Measurements from ENCODE around the gene KIF26B.
"Not testable (repeated sequence)": the region's sequence is repeated elsewhere in the genome, so short reads cannot be mapped to it uniquely, and the experiment has no call there.

The KIF26B gene

DNA sequence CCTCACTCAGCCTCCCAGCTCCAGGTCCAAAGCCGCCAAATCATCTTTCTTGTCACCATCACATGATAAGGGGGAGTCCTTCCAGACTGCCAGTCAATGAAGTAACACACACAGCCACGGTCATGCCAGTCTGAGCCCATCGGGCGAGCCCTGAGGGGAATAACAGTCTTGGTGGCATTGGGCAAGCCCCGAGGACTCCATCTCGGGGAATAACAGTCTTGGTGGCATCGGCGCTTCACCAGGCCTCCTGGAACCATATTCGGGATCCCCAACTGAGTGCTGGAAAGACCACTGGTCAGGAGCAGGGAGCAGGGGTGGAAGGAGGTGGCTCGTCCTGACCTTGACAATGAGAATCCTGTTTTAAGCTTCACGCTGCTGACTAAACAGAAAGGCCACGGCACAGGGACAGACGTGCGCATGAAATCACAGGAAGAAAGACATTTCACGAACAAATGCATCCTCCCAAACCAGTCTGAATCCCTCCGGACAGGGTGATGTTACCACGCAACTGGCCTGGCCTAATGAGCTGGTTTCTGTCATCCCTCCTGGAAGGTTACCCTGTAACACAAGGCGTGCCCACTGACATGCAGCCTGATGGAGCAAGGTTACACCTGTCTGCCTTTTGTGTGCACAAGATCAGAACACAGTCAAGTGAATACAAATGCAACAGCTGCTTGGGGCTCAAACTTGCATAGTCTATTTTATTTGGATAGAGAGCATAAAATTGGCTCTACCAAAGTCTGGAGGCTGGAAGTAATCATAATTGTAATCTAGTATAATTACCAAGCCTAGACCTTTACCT, 517.4 kb downstream of the KIF26B start:
- no peak for DNase-seq

DNA sequence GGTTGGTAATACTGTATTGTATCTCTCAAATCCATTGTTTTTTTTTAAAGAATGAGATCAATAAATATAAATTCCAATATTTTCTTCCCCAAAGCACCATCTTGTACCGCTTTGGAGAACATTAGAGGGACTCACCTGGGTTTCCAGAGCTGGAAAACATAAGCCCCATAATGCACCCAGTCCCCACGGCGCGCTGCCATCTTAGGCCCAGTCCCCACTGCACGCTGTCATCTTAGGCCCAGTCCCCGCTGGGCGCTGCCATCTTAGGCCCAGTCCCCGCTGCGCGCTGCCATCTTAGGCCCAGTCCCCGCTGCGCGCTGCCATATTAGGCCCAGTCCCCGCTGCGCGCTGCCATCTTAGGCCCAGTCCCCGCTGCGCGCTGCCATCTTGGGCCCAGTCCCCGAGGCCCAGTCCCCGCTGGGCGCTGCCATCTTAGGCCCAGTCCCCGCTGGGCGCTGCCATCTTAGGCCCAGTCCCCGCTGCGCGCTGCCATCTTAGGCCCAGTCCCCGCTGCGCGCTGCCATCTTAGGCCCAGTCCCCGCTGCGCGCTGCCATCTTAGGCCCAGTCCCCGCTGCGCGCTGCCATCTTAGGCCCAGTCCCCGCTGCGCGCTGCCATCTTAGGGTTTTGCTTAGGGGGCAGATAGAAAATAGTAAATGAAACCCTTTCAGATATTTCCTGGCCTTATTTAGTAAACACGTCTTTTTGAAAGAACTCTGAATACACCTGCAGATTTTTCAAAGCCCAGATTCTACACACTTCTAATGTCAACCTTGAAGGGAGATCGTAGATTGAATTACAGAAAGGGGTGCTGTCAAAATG, 518.3 kb downstream of the KIF26B start:
- not testable (repeated sequence) for DNase-seq

DNA sequence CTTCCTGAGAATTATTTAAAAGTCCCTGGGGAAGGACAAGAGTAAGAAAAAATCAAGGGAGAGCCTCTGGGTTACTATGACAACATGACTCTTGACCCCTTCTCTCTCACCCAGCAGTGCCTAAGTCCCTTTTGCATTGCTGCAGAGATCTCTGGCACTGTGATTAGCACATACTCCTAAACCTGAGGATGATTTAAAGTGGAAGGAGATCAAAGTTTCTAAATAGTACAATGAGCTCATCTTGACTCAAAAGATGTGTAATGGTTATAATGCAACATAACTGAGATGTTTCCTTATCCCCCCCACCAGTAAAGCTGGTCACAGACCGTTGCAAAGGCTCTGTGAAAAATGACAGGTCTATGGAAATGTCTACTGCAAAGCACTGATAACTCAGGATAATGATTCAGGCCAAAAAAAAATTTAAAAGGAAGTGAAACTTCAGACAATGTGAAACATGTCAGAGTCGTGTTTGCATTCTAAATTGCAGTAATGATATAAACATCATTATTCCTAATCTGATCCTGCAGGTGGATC, 519.2 kb downstream of the KIF26B start:
- no peak for DNase-seq

DNA sequence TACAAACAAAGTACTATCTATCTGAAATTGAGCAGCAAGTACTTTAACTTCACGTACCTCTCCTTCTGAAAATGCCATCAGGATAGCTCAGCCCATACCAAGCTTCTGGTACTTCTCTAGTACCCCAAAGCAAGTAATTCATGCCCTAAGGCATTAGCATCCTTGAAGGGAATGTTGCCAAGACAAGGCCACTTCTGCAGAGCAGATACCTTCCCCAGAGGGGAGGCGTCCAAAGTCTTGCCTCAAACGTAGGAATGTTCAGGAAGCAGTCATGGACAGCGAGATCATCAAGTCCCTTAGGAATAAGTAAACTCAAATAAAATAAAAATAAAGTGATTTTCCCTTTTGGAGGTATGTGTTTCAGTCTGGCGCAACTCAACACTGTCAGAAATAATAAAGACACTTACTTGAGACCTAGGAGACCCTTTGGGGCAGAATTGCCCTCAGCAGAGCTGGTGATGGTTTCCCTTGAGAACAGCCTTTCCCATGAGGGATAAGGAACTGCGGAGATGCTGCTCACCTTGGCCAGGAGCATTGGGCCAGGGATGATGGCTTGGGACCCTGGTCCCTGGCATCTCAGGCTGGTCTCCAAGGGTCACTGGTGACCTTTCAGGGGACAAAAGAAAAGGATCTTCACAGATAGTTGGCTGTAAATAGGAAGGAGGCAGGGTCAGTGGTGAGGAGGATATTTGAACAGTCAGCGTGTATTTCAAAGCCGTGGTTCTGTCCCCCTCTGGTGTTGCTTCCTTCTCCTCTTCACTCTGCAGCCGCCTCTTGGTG, 522.9 kb downstream of the KIF26B start:
- DNase-seq = no peak

DNA sequence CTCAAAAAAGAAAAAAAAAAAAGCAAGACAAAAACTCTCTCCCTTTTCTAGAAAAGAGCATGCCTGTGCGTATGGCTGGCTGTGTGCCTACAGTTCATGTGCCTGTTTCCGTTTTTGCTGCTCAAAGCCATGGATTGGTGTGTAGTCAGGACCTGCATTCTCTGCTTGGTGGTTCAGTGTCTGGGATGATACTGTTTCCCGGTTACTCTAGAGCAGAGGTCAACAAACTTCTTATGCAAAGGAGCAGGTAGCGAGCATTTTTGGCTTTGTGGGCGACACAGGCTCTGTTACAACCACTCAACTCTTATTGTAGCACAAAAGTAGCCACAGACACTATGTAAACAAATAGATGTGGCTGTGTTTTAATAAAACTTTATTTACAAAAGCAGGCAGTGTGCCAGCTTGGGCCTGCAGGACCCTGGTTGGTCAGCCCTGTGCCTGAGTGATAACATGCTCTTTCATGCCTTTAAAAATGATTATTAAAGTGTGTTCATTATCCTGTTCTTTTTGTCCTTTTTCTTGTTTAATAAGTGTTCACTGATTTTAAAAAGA, 524.2 kb downstream of the KIF26B start:
- DNase-seq = no peak

DNA sequence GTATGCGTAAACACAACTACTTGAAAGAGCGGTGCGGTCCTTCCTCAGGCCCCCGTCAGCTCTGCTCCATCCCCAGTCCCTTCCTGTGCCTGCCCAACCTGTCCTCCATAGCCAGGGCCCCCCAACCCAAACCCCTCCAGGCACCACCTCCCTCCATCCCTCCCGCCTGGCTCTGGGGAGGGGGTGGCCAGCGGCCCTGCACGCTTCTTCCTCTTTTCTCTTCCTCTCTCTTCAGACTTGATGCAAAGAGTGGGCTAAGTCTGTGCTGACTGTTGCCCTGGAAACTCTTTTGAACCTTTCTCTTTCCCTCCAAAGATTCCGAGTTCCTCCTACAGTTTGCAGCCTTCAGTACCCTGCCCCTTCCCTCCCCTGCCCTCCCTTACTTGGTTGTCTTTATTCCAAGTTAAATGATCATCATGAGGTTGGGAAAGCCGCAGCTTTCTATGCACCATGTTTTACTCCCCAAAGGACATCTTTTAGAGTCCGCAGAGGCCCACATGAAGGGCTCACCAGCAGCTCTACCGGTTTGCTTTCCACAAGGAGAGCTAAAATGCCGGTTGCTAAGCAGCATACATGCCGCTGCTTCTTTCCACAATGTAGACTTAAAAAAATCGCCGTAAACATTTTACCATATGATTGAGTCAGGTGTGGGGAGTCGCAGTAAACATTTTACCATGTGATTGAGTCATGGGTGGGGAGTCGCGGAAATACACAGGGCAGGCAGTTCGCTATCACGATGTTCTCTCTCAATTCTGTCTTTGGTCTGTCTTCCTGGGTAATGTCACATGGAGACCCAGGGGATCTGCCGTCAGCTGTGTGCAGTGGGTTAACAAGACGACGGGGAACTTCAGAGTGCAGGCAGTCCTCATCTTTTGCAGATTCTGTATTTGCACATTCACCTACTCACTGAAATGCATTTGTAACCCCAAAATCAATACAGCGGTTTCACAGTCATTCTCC, 525.3 kb downstream of the KIF26B start:
- DNase-seq = no peak

DNA sequence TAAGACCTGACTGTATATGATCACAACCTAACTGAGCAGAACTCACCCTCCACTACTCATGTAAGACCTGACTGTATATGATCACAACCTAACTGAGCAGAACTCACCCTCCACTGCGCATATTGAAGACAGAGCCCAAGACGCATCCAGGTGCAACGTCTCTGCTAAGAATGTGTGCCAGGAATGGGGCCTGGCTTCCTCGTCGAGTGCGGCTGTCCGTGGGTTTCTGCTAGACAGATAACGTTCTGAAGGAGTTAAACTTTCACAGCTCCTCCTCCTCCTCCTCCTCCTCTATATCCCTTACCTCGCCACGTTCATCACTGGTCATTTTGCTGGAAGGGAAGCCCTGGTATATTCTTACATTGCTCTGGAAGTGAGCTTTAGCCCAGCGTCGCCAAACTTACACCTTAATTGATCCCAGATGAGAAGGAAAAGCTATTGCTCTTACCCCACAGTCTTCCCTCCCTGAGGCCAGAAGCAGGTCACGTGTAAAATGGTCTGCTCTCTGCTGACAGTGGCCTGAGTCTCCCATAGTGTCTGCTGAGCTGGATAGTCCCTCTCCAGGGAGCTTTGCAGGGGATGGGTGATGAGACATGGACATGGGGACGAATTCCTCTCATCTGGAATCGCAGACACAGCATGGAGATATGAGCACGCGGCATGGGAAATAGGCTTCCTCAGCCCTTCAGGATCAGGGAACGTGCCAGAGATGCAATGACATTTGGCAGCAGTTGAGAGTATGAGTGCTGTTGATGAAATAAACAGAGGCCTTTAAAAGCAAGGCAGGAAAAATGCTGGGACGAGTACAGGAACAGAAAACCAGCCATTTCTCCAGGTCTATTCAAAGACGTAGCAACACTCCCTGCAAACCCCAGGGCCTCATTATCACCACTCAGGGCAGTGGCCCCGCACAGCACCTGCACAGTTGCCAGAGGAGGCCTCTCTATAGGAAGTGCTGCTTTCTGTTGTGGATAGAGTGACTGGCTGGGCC, 528.1 kb downstream of the KIF26B start:
- DNase-seq = no peak

DNA sequence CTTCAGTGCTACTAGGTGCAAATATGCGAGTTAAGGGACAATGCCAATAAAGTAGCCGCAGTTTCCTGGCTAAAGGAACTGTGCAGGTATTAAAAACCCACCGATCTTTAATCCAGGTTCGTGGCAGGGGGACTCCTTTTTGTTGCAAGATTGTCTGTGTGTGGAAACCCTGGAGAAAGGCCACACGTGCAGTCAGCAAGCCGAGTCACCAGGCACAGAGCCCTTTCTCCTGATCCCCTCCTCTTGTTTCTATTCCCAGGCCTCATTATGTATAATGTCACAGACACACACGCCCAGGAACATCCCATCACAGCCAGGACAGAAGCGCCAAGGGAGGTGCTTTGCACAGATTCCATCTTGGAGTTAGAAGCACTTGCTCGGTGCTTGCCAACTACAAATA, 528.9 kb downstream of the KIF26B start:
- DNase-seq = no peak

DNA sequence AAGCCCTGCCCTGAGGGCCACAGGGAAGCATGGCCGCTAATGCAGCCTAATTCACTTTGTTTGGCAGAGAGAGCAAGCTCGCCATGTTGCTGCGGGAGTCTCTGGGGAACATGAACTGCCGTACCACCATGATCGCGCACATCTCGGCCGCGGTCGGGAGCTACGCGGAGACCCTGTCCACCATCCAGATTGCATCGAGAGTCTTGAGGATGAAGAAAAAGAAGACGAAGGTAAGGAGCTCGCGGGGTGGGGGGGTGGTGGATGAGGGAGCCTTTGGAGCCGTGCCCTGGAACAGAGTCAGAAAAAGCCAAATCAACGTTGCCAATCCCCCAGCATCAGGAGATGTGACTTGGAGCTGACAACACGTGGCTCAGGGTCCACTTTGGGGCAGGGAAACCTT, 529.4 kb downstream of the KIF26B start:
- DNase-seq = no peak

DNA sequence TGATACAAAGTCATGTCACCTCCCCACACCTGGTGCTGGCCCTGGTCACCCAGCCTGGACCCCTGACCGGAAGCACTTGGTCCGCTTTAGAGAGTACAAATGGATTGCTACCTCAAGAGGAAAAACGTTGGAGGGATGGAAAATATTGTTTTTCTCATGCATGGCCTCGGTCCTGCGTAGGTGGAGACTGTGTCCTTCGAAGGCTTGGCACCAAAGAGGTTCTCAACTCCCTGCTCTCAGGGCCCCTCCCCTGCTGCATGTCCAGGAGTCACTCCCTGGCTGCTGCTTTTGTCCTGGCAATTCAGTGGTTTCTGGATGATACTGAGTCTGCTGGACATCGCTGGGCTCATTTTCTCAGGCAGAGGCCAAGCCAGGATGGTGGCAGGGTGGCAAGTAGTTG, 529.8 kb downstream of the KIF26B start:
- no peak for DNase-seq

DNA sequence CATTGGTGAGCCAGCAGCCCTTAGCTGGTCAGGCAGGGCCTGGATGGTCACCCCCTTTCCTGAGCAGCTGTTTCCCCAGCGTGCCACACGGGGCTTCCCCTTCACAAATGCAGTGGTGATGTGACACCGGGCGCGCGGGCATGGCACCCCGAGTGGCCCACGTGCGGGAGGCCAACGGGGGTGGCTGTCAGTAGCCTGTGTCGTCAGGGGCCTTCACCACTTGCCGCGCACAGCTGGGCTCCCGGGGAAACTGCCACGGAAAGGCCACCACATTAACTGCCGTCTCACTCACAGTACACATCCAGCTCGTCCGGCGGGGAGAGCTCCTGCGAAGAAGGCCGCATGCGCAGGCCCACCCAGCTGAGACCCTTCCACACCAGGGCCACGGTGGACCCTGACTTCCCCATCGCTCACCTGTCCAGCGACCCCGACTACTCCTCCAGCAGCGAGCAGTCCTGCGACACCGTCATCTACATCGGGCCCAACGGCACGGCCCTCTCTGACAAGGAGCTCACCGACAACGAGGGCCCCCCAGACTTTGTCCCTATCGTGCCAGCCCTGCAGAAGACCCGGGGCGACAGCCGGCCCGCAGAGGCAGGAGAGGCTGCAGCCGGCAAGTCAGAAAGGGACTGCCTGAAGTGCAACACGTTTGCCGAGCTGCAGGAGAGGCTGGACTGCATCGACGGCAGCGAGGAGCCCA, 530.5 kb downstream of the KIF26B start:
- no peak for DNase-seq

DNA sequence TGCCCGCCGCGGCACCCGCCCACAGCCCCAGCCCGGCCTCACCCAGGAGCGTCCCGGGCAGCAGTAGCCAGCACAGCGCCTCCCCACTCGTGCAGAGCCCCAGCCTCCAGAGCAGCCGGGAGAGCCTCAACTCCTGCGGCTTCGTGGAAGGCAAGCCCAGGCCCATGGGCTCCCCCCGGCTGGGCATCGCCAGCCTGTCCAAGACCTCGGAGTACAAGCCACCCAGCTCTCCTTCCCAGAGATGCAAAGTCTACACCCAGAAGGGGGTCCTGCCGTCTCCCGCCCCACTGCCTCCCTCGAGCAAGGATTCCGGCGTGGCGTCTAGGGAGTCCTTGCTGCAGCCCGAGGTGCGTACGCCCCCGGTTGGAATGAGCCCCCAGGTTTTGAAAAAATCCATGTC, 531.2 kb downstream of the KIF26B start:
- DNase-seq = no peak

DNA sequence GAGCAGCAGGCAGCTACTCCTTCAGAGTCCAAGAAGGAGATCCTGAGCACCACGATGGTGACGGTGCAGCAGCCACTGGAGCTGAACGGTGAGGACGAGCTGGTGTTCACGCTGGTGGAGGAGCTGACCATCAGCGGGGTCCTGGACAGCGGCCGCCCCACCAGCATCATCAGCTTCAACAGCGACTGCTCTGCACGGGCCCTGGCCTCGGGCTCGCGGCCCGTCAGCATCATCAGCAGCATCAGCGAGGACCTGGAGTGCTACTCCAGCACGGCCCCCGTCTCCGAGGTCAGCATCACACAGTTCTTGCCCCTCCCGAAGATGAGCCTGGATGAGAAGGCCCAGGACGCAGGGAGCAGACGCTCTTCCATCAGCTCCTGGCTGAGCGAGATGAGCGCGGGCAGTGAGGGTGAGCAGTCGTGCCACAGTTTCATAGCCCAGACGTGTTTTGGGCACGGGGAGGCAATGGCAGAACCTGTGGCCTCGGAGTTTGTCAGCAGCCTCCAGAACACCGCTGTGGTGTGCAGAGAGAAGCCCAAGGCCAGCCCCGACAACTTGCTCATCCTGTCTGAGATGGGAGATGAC, 531.8 kb downstream of the KIF26B start:
- DNase-seq = no peak

DNA sequence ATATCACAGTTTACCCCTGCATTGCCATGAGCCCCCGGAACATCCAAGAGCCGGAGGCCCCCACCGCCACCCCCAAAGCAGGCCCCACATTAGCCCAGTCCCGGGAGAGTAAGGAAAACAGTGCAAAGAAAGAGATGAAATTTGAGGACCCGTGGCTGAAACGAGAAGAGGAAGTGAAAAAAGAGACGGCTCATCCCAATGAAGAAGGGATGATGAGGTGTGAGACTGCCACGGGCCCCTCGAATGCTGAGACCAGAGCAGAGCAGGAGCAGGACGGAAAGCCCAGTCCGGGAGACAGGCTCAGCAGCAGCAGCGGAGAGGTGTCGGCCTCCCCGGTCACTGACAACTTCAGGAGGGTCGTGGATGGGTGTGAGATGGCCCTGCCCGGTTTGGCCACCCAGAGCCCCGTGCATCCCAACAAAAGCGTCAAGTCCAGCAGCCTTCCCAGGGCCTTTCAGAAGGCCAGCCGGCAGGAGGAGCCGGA, 532.4 kb downstream of the KIF26B start:
- DNase-seq = no peak

DNA sequence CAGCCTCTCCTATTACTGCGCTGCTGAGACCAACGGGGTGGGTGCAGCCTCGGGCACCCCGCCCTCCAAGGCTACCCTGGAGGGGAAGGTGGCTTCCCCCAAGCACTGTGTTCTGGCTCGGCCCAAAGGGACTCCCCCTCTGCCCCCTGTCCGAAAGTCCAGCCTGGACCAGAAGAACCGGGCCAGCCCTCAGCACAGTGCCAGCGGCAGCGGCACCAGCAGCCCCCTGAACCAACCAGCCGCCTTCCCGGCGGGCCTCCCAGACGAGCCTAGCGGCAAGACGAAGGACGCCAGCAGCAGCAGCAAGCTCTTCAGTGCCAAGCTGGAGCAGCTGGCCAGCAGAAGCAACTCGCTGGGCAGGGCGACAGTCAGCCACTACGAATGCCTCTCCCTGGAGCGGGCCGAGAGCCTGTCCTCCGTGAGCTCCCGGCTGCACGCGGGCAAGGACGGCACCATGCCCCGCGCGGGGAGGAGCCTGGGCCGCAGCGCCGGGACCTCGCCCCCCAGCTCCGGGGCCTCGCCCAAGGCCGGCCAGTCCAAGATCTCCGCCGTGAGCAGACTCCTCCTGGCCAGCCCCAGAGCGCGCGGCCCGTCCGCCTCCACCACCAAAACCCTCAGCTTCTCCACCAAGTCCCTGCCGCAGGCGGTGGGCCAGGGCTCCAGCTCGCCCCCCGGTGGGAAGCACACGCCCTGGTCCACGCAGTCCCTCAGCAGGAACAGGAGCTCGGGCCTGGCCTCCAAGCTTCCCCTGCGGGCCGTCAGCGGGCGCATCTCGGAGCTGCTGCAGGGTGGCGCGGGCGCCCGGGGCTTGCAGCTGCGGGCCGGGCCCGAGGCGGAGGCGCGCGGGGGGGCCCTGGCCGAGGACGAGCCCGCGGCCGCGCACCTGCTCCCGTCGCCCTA, 533.1 kb downstream of the KIF26B start:
- DNase-seq = no peak

DNA sequence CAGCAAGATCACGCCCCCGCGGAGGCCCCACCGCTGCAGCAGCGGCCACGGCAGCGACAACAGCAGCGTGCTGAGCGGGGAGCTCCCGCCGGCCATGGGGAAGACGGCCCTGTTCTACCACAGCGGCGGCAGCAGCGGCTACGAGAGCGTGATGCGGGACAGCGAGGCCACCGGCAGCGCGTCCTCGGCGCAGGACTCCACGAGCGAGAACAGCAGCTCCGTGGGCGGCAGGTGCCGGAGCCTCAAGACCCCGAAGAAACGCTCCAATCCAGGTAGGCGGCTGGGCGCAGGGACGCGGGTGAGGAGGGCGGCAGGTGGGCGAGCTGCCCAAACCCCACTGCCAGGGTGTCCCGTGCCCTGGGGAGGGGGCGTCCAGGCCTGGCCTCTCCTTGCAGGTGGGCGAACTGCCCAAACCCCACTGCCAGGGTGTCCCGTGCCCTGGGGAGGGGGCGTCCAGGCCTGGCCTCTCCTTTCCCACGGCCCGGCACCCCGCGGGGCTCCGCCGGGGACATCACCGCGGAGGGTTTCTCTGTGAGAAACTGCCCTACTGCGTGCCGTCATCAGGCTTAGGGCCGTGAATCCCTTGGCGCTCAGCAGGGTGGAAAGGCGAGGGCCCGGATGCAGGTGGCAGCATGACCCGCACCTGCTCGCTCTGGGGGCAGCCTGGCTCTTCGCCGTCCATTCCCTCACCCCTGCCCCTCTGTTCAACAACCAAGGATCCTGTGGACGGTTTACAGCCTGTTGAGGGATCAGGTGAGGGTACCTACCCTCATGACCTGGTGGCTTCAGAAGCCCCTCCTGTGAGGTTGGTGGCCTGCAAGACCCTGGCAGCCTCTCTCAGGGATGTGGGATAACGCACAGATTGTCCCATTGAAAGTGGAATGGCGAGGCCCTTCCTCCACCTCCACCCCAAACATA, 534.0 kb downstream of the KIF26B start:
- DNase-seq = no peak

DNA sequence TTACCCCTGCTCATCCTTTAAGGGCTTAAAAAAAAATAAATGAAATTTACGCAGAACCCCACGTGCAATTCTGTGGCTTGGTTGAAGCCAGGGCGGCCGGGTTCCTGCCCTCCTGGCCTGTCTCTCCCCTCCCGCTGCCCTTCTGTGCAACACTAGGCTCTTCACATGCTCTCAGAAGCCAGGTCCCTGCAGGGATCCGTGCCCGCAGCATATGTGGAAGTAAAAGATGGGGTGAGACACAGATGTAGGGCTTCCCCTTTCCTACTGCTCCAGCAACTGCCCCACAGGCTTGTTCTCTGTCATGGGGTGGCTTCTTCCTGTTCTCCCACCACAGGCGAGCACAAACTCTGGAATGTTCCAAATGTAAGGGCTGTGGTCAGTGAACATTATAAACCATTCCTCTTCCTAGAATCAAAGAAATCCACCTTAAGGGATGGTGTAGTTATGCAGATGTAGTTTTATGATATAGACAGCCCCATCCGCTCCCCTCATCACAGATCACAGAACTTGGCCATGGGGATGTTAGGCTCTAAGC, 535.4 kb downstream of the KIF26B start:
- DNase-seq = no peak

Data from activated CD4-positive, alpha-beta T cell treated with anti-CD3 and anti-CD28 coated beads, Interleukin-2, amount 50 U/mL, for 4 hours (primary cell).